DND-41 (cell line): ENCODE measurements around the gene RERG.

Source experiments
- CTCF ChIP-seq: IDR thresholded peaks from 2 replicates; pipeline ENCODE4 v1.5.1; 2012; ENCODE audit warnings: borderline replicate concordance, low read length, moderate library complexity, mild to moderate bottlenecking; ENCODE audit not compliant: poor library complexity, severe bottlenecking; ENCODE audit errors: extremely low read depth
- EZH2 ChIP-seq: IDR thresholded peaks from 3 replicates; pipeline ENCODE4 v1.6.1; 2012; ENCODE audit warnings: borderline replicate concordance, low read depth, mild to moderate bottlenecking, moderate library complexity, low read length, inconsistent platforms; ENCODE audit not compliant: severe bottlenecking

DNA sequence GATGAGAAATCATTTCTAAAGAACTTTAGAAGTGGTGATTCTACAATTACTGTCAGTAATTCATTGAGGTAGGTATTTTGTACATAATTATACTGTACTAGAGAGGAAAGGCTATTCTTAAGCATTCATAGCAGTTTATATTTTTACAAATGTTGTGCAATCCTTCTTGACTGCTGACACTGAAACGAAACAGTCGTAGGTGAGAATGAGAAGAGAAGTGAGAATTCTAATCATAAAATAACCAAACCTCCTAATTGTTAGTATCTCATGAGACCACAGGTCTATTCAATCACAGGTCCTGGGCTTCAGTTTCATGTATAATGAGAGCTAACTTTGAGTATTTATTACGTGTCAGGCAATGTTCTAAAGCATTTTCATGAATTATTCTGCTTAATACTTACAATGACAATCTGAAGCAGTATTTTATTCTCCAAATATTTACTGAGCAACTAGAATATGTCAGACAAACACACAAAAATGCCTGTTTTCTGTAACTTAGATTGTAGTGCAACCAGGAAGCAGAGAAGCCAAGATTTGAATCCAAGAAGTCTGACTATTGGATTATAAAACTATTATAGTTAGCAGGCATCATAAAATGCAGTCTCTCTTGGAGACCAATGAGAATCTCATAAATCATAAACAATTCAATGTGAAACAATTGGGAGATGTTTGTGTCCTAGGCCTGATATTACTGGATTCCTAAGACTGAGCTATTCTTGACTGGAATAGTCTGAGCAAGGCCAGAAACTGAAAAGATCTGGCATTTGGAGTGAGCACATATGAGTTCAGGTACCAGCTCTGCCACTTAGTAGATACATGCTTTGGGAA lies 24.3 kb downstream of the RERG start:
- TF ChIP-seq CTCF (no peak), EZH2 (no peak)
